ENCODE results near the gene MYO5A. TPM values are rescaled to one million over a fixed set of nuclear protein-coding genes. Genes with fewer than 3 reads are reported as not detected.

MYO5A gene
- total and polyA plus RNA-seq, 9 of the 15 experiments (the other 6 are each of a cell fraction or from before 2014, with no cell fraction given): 0.03 to 0.82 (median 0.40) TPM

- peak; percentile 65; the same call in 1 of the 2 replicates for TF ChIP-seq E2F4 (CRISPR knock-in tag; IDR thresholded peaks at IDR 0.05; ENCODE audit: low read depth)
- TF ChIP-seq ZFP91 (CRISPR knock-in tag; IDR thresholded peaks at IDR 0.05): no peak
- TF ChIP-seq TAF9B (IDR thresholded peaks at IDR 0.05; ENCODE audit: partially characterized antibody): no peak
- no peak for TF ChIP-seq NFIX (CRISPR knock-in tag; IDR thresholded peaks at IDR 0.05; ENCODE audit: low read depth)
- TF ChIP-seq, protein P1, sequence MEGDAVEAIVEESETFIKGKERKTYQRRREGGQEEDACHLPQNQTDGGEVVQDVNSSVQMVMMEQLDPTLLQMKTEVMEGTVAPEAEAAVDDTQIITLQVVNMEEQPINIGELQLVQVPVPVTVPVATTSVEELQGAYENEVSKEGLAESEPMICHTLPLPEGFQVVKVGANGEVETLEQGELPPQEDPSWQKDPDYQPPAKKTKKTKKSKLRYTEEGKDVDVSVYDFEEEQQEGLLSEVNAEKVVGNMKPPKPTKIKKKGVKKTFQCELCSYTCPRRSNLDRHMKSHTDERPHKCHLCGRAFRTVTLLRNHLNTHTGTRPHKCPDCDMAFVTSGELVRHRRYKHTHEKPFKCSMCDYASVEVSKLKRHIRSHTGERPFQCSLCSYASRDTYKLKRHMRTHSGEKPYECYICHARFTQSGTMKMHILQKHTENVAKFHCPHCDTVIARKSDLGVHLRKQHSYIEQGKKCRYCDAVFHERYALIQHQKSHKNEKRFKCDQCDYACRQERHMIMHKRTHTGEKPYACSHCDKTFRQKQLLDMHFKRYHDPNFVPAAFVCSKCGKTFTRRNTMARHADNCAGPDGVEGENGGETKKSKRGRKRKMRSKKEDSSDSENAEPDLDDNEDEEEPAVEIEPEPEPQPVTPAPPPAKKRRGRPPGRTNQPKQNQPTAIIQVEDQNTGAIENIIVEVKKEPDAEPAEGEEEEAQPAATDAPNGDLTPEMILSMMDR (IDR thresholded peaks at IDR 0.05 in 2 of 3, conservative IDR thresholded peaks at IDR 0.05 in 1 of 3; ENCODE audit: insufficient read depth in 2 of 3, low read depth in 1 of 3, low read length in 3 of 3): peak; percentile 10 to 24 (median 13); a peak in 2 of 6 replicates
- TF ChIP-seq, protein P2, sequence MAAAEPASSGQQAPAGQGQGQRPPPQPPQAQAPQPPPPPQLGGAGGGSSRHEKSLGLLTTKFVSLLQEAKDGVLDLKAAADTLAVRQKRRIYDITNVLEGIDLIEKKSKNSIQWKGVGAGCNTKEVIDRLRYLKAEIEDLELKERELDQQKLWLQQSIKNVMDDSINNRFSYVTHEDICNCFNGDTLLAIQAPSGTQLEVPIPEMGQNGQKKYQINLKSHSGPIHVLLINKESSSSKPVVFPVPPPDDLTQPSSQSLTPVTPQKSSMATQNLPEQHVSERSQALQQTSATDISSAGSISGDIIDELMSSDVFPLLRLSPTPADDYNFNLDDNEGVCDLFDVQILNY (CRISPR knock-in tag; IDR thresholded peaks at IDR 0.05): no peak
- TF ChIP-seq IFI16 (CRISPR knock-in tag; IDR thresholded peaks at IDR 0.05): no peak
- peak; percentile 63 for TF ChIP-seq U2AF1 (optimal IDR thresholded peaks at IDR 0.05; ENCODE audit: low read depth, low read length)
- no peak for TF ChIP-seq ZNF140 (CRISPR knock-in tag; IDR thresholded peaks at IDR 0.05)
- no peak for TF ChIP-seq NELFE (IDR thresholded peaks at IDR 0.05; ENCODE audit: insufficient read depth, insufficient read length)
- TF ChIP-seq LEF1 (IDR thresholded peaks at IDR 0.05): peak; percentile 40; the same call in 1 of the 2 replicates
- TF ChIP-seq RREB1 (CRISPR knock-in tag; IDR thresholded peaks at IDR 0.05): no peak
- no peak for TF ChIP-seq SETDB1 (IDR thresholded peaks at IDR 0.05; ENCODE audit: low read length)
- 0 out of 2 replicates have a peak, but pooled peaks have one; percentile 33 for TF ChIP-seq HLTF (IDR thresholded peaks at IDR 0.05)
- TF ChIP-seq TEAD1 (CRISPR knock-in tag; IDR thresholded peaks at IDR 0.05): no peak
Measured at GRCh38 chr15:52568601-52569585, 40.2 kb upstream of the MYO5A start, which contains the start of gene ARPP19 (continued).

Measured in K562 (cell line).